ENCODE results near the gene IL6R.

GRCh38 chr1:154420961-154421924 lies 16.1 kb downstream of the IL6R start:
- TF ChIP-seq, protein P1, sequence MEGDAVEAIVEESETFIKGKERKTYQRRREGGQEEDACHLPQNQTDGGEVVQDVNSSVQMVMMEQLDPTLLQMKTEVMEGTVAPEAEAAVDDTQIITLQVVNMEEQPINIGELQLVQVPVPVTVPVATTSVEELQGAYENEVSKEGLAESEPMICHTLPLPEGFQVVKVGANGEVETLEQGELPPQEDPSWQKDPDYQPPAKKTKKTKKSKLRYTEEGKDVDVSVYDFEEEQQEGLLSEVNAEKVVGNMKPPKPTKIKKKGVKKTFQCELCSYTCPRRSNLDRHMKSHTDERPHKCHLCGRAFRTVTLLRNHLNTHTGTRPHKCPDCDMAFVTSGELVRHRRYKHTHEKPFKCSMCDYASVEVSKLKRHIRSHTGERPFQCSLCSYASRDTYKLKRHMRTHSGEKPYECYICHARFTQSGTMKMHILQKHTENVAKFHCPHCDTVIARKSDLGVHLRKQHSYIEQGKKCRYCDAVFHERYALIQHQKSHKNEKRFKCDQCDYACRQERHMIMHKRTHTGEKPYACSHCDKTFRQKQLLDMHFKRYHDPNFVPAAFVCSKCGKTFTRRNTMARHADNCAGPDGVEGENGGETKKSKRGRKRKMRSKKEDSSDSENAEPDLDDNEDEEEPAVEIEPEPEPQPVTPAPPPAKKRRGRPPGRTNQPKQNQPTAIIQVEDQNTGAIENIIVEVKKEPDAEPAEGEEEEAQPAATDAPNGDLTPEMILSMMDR (IDR thresholded peaks at IDR 0.05 in 4 of 5, conservative IDR thresholded peaks at IDR 0.05 in 1 of 5): no peak
- TF ChIP-seq POLR2A (IDR thresholded peaks at IDR 0.05): no peak
